Neural progenitor cell (in vitro differentiated cells): ENCODE results near the gene PRKCB. TPM values are rescaled to one million over a fixed set of nuclear protein-coding genes. Genes with fewer than 3 reads are reported as not detected.

Experiments used
- DNase-seq: peaks from one replicate; pipeline ENCODE4 v3.0.0-alpha.2; 2016; ENCODE audit warnings: low spot score
- H2AFZ ChIP-seq: fragments of 200-600 bp; sonication (generic); replicated peaks from 2 replicates; pipeline ENCODE4 v1.6.1; 2016; ENCODE audit warnings: antibody characterized with exemption
- H3F3A ChIP-seq: fragments of 200-600 bp; sonication (generic); 2 replicates; pipeline ENCODE4 v1.6.1; 2016; ENCODE audit warnings: antibody characterized with exemption, low read depth
- H3K27ac ChIP-seq: fragments of 200-600 bp; sonication (generic); 2 replicates; pipeline ENCODE4 v1.5.1; 2016; ENCODE audit warnings: mild to moderate bottlenecking
- H3K27me3 ChIP-seq: fragments of 200-600 bp; sonication (generic); 2 replicates; pipeline ENCODE4 v1.6.1; 2016; ENCODE audit warnings: mild to moderate bottlenecking, moderate library complexity
- H3K36me3 ChIP-seq: fragments of 200-600 bp; sonication (generic); 2 replicates; pipeline ENCODE4 v1.5.1; 2016
- H3K4me1 ChIP-seq: fragments of 200-600 bp; sonication (generic); 2 replicates; pipeline ENCODE4 v1.6.1; 2016; ENCODE audit warnings: mixed run types
- H3K4me2 ChIP-seq: fragments of 200-600 bp; sonication (generic); 2 replicates; pipeline ENCODE4 v1.6.1; 2016
- H3K4me3 ChIP-seq: fragments of 200-600 bp; sonication (generic); 2 replicates; pipeline ENCODE4 v1.5.1; 2016
- H3K79me2 ChIP-seq: fragments of 200-600 bp; sonication (generic); 2 replicates; pipeline ENCODE4 v1.6.1; 2016; ENCODE audit warnings: low read depth
- H3K9ac ChIP-seq: fragments of 200-600 bp; sonication (generic); 2 replicates; pipeline ENCODE4 v1.6.1; 2016
- H3K9me3 ChIP-seq: fragments of 200-600 bp; sonication (generic); 2 replicates; pipeline ENCODE4 v1.5.1; 2016; ENCODE audit warnings: low read depth
- H4K20me1 ChIP-seq: fragments of 200-600 bp; sonication (generic); 2 replicates; pipeline ENCODE4 v1.6.1; 2016; ENCODE audit warnings: low read depth
- H3K27ac Mint-ChIP-seq: 3 replicates; pipeline ENCODE4 v1.8.0; 2021; ENCODE audit warnings: mixed read lengths
- H3K27me3 Mint-ChIP-seq: 2 replicates; pipeline ENCODE4 v1.8.0; 2022; ENCODE audit warnings: low read depth, mild to moderate bottlenecking, inconsistent platforms, moderate library complexity, mixed read lengths; ENCODE audit not compliant: insufficient read depth
- H3K36me3 Mint-ChIP-seq: 3 replicates; pipeline ENCODE4 v1.8.0; 2021; ENCODE audit warnings: mixed read lengths
- H3K4me1 Mint-ChIP-seq: 3 replicates; pipeline ENCODE4 v1.8.0; 2021; ENCODE audit warnings: mixed read lengths
- H3K4me3 Mint-ChIP-seq: 3 replicates; pipeline ENCODE4 v1.8.0; 2021; ENCODE audit warnings: mild to moderate bottlenecking, moderate library complexity, mixed read lengths
- H3K9me3 Mint-ChIP-seq: 3 replicates; pipeline ENCODE4 v1.8.0; 2020; ENCODE audit warnings: mixed read lengths
- CTCF ChIP-seq: fragments of 200-600 bp; sonication (generic); IDR thresholded peaks from 2 replicates; pipeline ENCODE4 v1.5.1; 2017; ENCODE audit warnings: antibody characterized with exemption, mild to moderate bottlenecking
- EZH2 ChIP-seq: fragments of 200-600 bp; sonication (generic); IDR thresholded peaks from 2 replicates; pipeline ENCODE4 v1.6.1; 2017; ENCODE audit warnings: antibody characterized with exemption, mild to moderate bottlenecking, moderate library complexity
- EZH2phosphoT487 ChIP-seq: fragments of 200-600 bp; sonication (generic); IDR thresholded peaks from 2 replicates; pipeline ENCODE4 v1.6.1; 2017; ENCODE audit warnings: antibody characterized with exemption
- total RNA-seq: library from RNA; depleted of rRNA; stranded (reverse); fragments of >200 nt; gene quantifications from 2 replicates; pipeline ENCODE4 v1.2.3, GENCODE V29; 2015; ENCODE audit warnings: low replicate concordance

PRKCB gene
- total RNA-seq, 1 donor from 2014 or later = 9.5 TPM

- Mint-ChIP-seq H3K4me1 (no peaks in the 10 kb centered on the region), H3K4me3 (no peak overlapping the region), H3K36me3 (no peaks in the 10 kb centered on the region), H3K27me3 (no peaks in the 10 kb centered on the region), H3K9me3 (no peaks in the 10 kb centered on the region), H3K27ac (no peak overlapping the region)
- H3K4me2 ChIP-seq = no peak overlapping the region
- H2AFZ ChIP-seq = no peak overlapping the region
- TF ChIP-seq CTCF = no peak
- no peak for TF ChIP-seq EZH2
- no peak for TF ChIP-seq EZH2phosphoT487
- H3K4me3 ChIP-seq = no peak overlapping the region
- no peaks in the 10 kb centered on the region for H3K27me3 ChIP-seq
- no peak overlapping the region for H3K27ac ChIP-seq
- no peak for DNase-seq
- no peaks in the 10 kb centered on the region for H3K4me1 ChIP-seq
- no peaks in the 10 kb centered on the region for H3F3A ChIP-seq
- H3K9ac ChIP-seq = no peak overlapping the region
- H3K36me3 ChIP-seq = no peaks in the 10 kb centered on the region
- H4K20me1 ChIP-seq = no peaks in the 10 kb centered on the region
- H3K79me2 ChIP-seq = no peaks in the 10 kb centered on the region
- no peaks in the 10 kb centered on the region for H3K9me3 ChIP-seq
Measured at GRCh38 chr16:23922406-23922805, 86.6 kb downstream of the PRKCB start.

GRCh38 chr16:23924128-23924527, 88.3 kb downstream of the PRKCB start:
- H4K20me1 ChIP-seq = no peaks in the 10 kb centered on the region
- no peak for TF ChIP-seq CTCF
- no peak for TF ChIP-seq EZH2phosphoT487
- TF ChIP-seq EZH2 = no peak
- H3K4me1 ChIP-seq = no peaks in the 10 kb centered on the region
- Mint-ChIP-seq H3K36me3 (no peaks in the 10 kb centered on the region), H3K27ac (no peak overlapping the region), H3K4me3 (no peak overlapping the region), H3K27me3 (peaks cover 3% of the 10 kb centered on the region), H3K4me1 (peaks cover 2% of the 10 kb centered on the region), H3K9me3 (no peaks in the 10 kb centered on the region)
- no peak overlapping the region for H3K9ac ChIP-seq
- no peaks in the 10 kb centered on the region for H3K79me2 ChIP-seq
- no peak overlapping the region for H2AFZ ChIP-seq
- H3K27me3 ChIP-seq = no peaks in the 10 kb centered on the region
- no peaks in the 10 kb centered on the region for H3F3A ChIP-seq
- H3K4me2 ChIP-seq = no peak overlapping the region
- no peaks in the 10 kb centered on the region for H3K9me3 ChIP-seq
- no peaks in the 10 kb centered on the region for H3K36me3 ChIP-seq
- DNase-seq = no peak
- no peak overlapping the region for H3K27ac ChIP-seq
- H3K4me3 ChIP-seq = no peak overlapping the region

GRCh38 chr16:23927796-23928195, 92.0 kb downstream of the PRKCB start:
- peak overlapping the region; percentile 9 for H3K27ac Mint-ChIP-seq
- Histone ChIP-seq H3K9ac (no peak overlapping the region), H3K27ac (no peak overlapping the region), H3K9me3 (no peaks in the 10 kb centered on the region), H3K79me2 (no peaks in the 10 kb centered on the region), H3K4me1 (peaks cover 9% of the 10 kb centered on the region), H2AFZ (no peak overlapping the region), H3F3A (no peaks in the 10 kb centered on the region), H3K4me3 (no peak overlapping the region), H4K20me1 (no peaks in the 10 kb centered on the region), H3K27me3 (no peaks in the 10 kb centered on the region), H3K36me3 (no peaks in the 10 kb centered on the region), H3K4me2 (no peak overlapping the region)
- H3K4me1 Mint-ChIP-seq = peaks cover 17% of the 10 kb centered on the region
- TF ChIP-seq EZH2 (no peak), EZH2phosphoT487 (no peak), CTCF (no peak)
- peaks cover 3% of the 10 kb centered on the region for H3K27me3 Mint-ChIP-seq
- no peak overlapping the region for H3K4me3 Mint-ChIP-seq
- H3K36me3 Mint-ChIP-seq = no peaks in the 10 kb centered on the region
- no peaks in the 10 kb centered on the region for H3K9me3 Mint-ChIP-seq
- no peak for DNase-seq

- no peaks in the 10 kb centered on the region for H3K36me3 Mint-ChIP-seq
- TF ChIP-seq CTCF = no peak
- no peak for TF ChIP-seq EZH2
- TF ChIP-seq EZH2phosphoT487 = no peak
- H3K27ac Mint-ChIP-seq = no peak overlapping the region
- Histone ChIP-seq H4K20me1 (no peaks in the 10 kb centered on the region), H2AFZ (no peak overlapping the region), H3K9ac (no peak overlapping the region), H3K9me3 (no peaks in the 10 kb centered on the region), H3K36me3 (no peaks in the 10 kb centered on the region), H3K27me3 (no peaks in the 10 kb centered on the region), H3K4me2 (no peak overlapping the region), H3K79me2 (no peaks in the 10 kb centered on the region), H3K4me1 (peaks cover 9% of the 10 kb centered on the region), H3K4me3 (no peak overlapping the region), H3F3A (no peaks in the 10 kb centered on the region), H3K27ac (no peak overlapping the region)
- H3K4me1 Mint-ChIP-seq = peaks cover 17% of the 10 kb centered on the region
- H3K4me3 Mint-ChIP-seq = no peak overlapping the region
- peaks cover 5% of the 10 kb centered on the region for H3K9me3 Mint-ChIP-seq
- H3K27me3 Mint-ChIP-seq = peaks cover 6% of the 10 kb centered on the region
- DNase-seq = no peak
Measured at GRCh38 chr16:23929237-23929636, 93.5 kb downstream of the PRKCB start.
